CD4-positive, alpha-beta T cell (primary cell): Measurements from ENCODE around the gene ZNF853. TPM values are rescaled to one million over a fixed set of nuclear protein-coding genes. Genes with fewer than 3 reads are reported as not detected.
"Not testable (repeated sequence)": the region's sequence is repeated elsewhere in the genome, so short reads cannot be mapped to it uniquely, and the experiment has no call there.

Source experiments
- ATAC-seq: fragments of 200-7000 bp; cut with Tn5 transposase; one replicate; pipeline ENCODE4 v1.10.0; 2022; ENCODE audit warnings: mild to moderate bottlenecking; ENCODE audit not compliant: poor library complexity
- CTCF ChIA-PET: fragments of 350-600 bp; sonication (Branson Sonifier 250); formaldehyde crosslinking; loops from one replicate; lab custom pipeline; 2021; ENCODE audit warnings: antibody characterized with exemption, inconsistent platforms; lab: Charles Lee
- POLR2A ChIA-PET: fragments of 350-600 bp; sonication (Branson Sonifier 250); formaldehyde crosslinking; loops from one replicate; lab custom pipeline; 2021; ENCODE audit warnings: antibody characterized with exemption, inconsistent platforms; lab: Charles Lee
- DNase-seq, 14 experiments: peaks; one replicate each; pipeline ENCODE4 v3.0.0-alpha.2; 2013 to 2020; ENCODE audit warnings: mixed read lengths in 2 of 14
- H3K27ac ChIP-seq, 2 donors: one replicate each; pipeline versions ENCODE4 v1.5.1 to v1.7.0; 2013; ENCODE audit warnings: low read length in 2 of 2, low read depth in 1 of 2, mild to moderate bottlenecking in 1 of 2
- H3K27me3 ChIP-seq, 2 experiments: 1 replicate in 1 of 2; 2 replicates in 1 of 2; pipeline versions ENCODE4 v1.6.1 to v1.7.0; 2013; ENCODE audit warnings: low read length in 2 of 2, control low read depth in 1 of 2, mild to moderate bottlenecking in 1 of 2, moderate library complexity in 1 of 2; ENCODE audit not compliant: insufficient read depth in 2 of 2, control insufficient read depth in 1 of 2
- H3K36me3 ChIP-seq: one replicate; pipeline ENCODE4 v1.6.1; 2013; ENCODE audit warnings: low read length, control low read depth; ENCODE audit not compliant: insufficient read depth
- H3K4me1 ChIP-seq: one replicate; pipeline ENCODE4 v1.6.1; 2013; ENCODE audit warnings: low read length, control low read depth; ENCODE audit not compliant: insufficient read depth
- H3K4me3 ChIP-seq: one replicate; pipeline ENCODE4 v1.5.1; 2013; ENCODE audit warnings: mild to moderate bottlenecking, low read length, moderate library complexity
- H3K9me3 ChIP-seq, 2 experiments: 1 replicate in 1 of 2; 2 replicates in 1 of 2; pipeline versions ENCODE4 v1.6.1 to v1.7.0; 2013; ENCODE audit warnings: low read length in 2 of 2, mild to moderate bottlenecking in 2 of 2, control low read depth in 1 of 2, moderate library complexity in 1 of 2; ENCODE audit not compliant: control insufficient read depth in 1 of 2, insufficient read depth in 1 of 2
- H3K27ac Mint-ChIP-seq: one replicate; pipeline ENCODE4 v1.8.0; 2020; ENCODE audit warnings: mixed read lengths
- H3K27me3 Mint-ChIP-seq: one replicate; pipeline ENCODE4 v1.8.0; 2021; ENCODE audit warnings: mixed read lengths
- H3K36me3 Mint-ChIP-seq: one replicate; pipeline ENCODE4 v1.8.0; 2021; ENCODE audit warnings: low read depth, mixed read lengths
- H3K4me1 Mint-ChIP-seq: one replicate; pipeline ENCODE4 v1.8.0; 2021; ENCODE audit warnings: low read depth, mixed read lengths
- H3K4me3 Mint-ChIP-seq: one replicate; pipeline ENCODE4 v1.8.0; 2020; ENCODE audit warnings: mild to moderate bottlenecking, mixed read lengths
- H3K9me3 Mint-ChIP-seq: one replicate; pipeline ENCODE4 v1.8.0; 2020; ENCODE audit warnings: mixed read lengths
- CTCF ChIP-seq: fragments of 200-600 bp; IDR thresholded peaks from one replicate; pipeline ENCODE4 v1.8.0; 2022; ENCODE audit warnings: antibody characterized with exemption, mild to moderate bottlenecking
- intact Hi-C, 2 experiments: fragments of 100-400 bp; cut with DNase I in 1 of 2; cut with micrococcal nuclease in 1 of 2; formaldehyde crosslinking; loops; one replicate each; pipeline versions ENCODE4 v1.15.1 to v1.9.0; 2023 to 2025; cut with DNase I, micrococcal nuclease
- total RNA-seq, 174 experiments: library from RNA in 2 of 174; stranded (reverse) in 2 of 174; gene quantifications; one replicate each; pipeline ENCODE4 v1.2.3 and lab custom pipeline; 2021 to 2026

The ZNF853 gene
- total RNA-seq, 2 experiments from 2014 or later: 2.5 to 2.7 TPM

DNA sequence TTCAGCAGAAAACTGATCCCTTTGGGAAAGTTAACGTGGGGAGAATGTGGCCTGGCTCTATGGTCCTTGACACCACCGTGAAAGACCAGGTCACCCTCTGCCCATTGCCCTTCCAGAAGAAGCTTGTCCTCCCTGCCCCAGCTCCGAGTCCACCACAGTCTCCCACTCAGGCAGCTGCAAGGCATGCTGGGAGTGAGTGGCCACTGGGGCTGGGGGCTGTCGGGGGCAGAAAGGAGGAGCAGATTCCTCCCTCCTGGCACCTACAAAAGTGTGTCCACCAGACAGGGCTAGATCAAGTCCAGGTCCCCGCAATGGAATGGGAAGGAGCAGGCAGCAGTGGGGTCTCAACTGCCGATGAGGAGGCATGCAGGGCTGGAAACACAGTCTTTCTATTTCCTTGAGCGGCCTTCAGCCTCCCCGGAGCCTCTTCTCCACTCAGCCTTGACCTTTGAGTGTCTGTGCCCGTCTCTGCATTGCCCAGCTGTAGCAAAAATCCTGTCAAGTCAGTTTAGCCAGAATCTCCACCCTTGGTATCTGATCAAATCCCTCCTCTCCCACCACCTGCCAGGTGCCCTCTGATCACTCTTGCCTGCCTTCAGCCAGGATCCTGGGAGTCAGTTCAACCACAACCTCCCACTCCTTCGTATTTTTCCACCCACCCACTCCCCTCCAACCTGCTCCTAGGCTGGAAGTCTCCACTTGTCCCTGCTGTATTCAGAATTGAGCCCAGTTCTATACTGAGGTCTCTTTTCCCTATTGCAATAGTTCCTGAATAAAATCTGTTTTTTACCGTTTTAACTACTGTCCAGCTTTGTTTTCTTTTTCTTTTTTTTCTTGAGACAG, 14.8 kb downstream of the ZNF853 start:
- Histone ChIP-seq H3K36me3 (no peaks in the 10 kb centered on the region), H3K27ac (no peak overlapping the region), H3K9me3 (no peaks in the 10 kb centered on the region), H3K4me1 (peaks cover under 1% of the 10 kb centered on the region), H3K27me3 (no peaks in the 10 kb centered on the region), H3K4me3 (no peak overlapping the region)
- ATAC-seq: no peak
- Mint-ChIP-seq H3K4me1 (no peaks in the 10 kb centered on the region), H3K27me3 (no peaks in the 10 kb centered on the region), H3K27ac (no peak overlapping the region), H3K4me3 (no peak overlapping the region), H3K36me3 (no peaks in the 10 kb centered on the region), H3K9me3 (no peaks in the 10 kb centered on the region)
- intact Hi-C loops: no loop called here
- CTCF ChIA-PET: no interaction called here
- TF ChIP-seq CTCF: no peak
- DNase-seq: no peak
- POLR2A ChIA-PET: no interaction called here

DNA sequence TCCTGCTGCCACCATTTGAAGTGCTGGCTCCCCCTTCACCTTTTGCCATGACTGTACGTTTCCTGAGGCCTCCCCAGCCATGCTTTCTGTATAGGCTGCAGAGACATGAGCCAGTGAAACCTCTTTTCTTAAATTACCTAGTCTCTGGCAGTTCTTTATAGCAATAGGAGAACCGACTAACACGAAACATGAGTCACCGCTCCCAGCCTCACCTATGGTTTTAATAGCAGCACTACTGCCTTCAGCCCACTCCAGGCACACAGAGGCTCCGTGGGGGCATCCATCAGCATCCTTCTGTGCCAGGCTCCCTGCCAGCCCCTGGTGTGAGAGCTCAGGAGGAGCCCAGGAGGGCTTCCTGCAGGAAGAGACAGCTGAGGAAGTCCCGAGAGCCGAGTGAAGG, 16.2 kb downstream of the ZNF853 start:
- Mint-ChIP-seq H3K4me1 (no peaks in the 10 kb centered on the region), H3K27ac (no peak overlapping the region), H3K4me3 (no peak overlapping the region), H3K27me3 (no peaks in the 10 kb centered on the region), H3K9me3 (no peaks in the 10 kb centered on the region), H3K36me3 (no peaks in the 10 kb centered on the region)
- ChIA-PET POLR2A (no interaction called here), CTCF (no interaction called here)
- Histone ChIP-seq H3K36me3 (no peaks in the 10 kb centered on the region), H3K4me1 (peaks cover 4% of the 10 kb centered on the region), H3K9me3 (no peaks in the 10 kb centered on the region), H3K4me3 (no peak overlapping the region), H3K27ac (no peak overlapping the region), H3K27me3 (no peaks in the 10 kb centered on the region)
- intact Hi-C loops: no loop called here
- ATAC-seq (no peak), DNase-seq (no peak)
- no peak for TF ChIP-seq CTCF

GRCh38 chr7:6634021-6634420, 18.6 kb downstream of the ZNF853 start:
- peak overlapping the region; percentile 50 for H3K4me3 Mint-ChIP-seq
- POLR2A ChIA-PET: interaction anchor here (1.3 kb wide), 1 partner anchor 16 kb away, joined by 3 read pairs; no protein-coding TSS in a partner anchor

DNA sequence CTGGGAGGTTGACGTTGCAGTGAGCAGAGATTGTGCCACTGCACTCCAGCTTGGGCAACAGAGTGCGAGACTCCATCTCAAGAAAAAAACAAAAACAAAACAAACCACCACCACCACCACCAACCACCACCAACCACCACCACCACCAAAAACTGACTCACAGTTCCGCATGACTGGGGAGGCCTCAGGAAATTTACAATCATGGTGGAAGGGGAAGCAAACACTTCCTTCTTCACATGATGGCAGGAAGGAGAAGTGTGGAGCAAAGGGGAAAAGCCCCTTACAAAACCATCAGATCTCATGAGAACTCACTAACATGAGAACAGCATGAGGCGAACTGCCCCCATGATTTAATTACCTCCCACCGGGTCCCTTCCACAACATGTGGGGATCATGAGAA, 19.6 kb downstream of the ZNF853 start:
- ATAC-seq, H3K27me3 Mint-ChIP-seq, H3K36me3 ChIP-seq, H3K4me3 ChIP-seq, H3K27me3 ChIP-seq, CTCF ChIA-PET, H3K9me3 Mint-ChIP-seq, POLR2A ChIA-PET, H3K9me3 ChIP-seq, H3K27ac ChIP-seq: not testable (repeated sequence)
- peak overlapping the region; percentile 85 for H3K4me3 Mint-ChIP-seq
- peaks cover 30% of the 10 kb centered on the region for H3K4me1 ChIP-seq
- peaks cover 22% of the 10 kb centered on the region for H3K36me3 Mint-ChIP-seq
- intact Hi-C loops: loop anchor here in 1 of 2 experiments (5.0 kb wide), 1 partner anchor 43 kb away; the partner anchor contains the start of gene INTS15
- peak in 2 of 14 experiments; percentile 40 to 62 for DNase-seq
- H3K4me1 Mint-ChIP-seq: peaks cover 23% of the 10 kb centered on the region
- peak overlapping the region; percentile 62 for H3K27ac Mint-ChIP-seq

More at GRCh38 chr7:6634021-6634420, 18.6 kb downstream of the ZNF853 start:
- intact Hi-C loops: no loop called here
- Mint-ChIP-seq H3K27ac (no peak overlapping the region), H3K36me3 (peaks cover 12% of the 10 kb centered on the region), H3K27me3 (no peaks in the 10 kb centered on the region), H3K9me3 (no peaks in the 10 kb centered on the region), H3K4me1 (peaks cover 14% of the 10 kb centered on the region)
- H3K36me3 ChIP-seq: no peaks in the 10 kb centered on the region
- CTCF ChIA-PET: no interaction called here
- H3K27ac ChIP-seq: no peak overlapping the region
- no peak overlapping the region for H3K4me3 ChIP-seq
- ATAC-seq: no peak
- no peaks in the 10 kb centered on the region for H3K27me3 ChIP-seq
- no peak for TF ChIP-seq CTCF
- H3K9me3 ChIP-seq: no peaks in the 10 kb centered on the region
- peaks cover 21% of the 10 kb centered on the region for H3K4me1 ChIP-seq
- no peak for DNase-seq
